Measurements from ENCODE around the gene SLC25A23. TPM values are rescaled to one million over a fixed set of nuclear protein-coding genes. Genes with fewer than 3 reads are reported as not detected.

The SLC25A23 gene
- total RNA-seq, 3 donors from 2014 or later, result 14.0 to 37.8 (median 18.4) TPM

- Histone ChIP-seq H3K27ac (no peak overlapping the region), H3K36me3 (no peaks in the 10 kb centered on the region), H3K27me3 (peaks cover 0 to 5% of the 10 kb centered on the region in 2 donors), H3K4me1 (peaks cover 0 to 5% of the 10 kb centered on the region in 2 donors), H3K4me3 (no peak overlapping the region), H3K9me3 (no peaks in the 10 kb centered on the region)
- TF ChIP-seq POLR2A (IDR thresholded peaks at IDR 0.05) (no peak), POLR2AphosphoS5 (IDR thresholded peaks at IDR 0.05) (no peak), CTCF (IDR thresholded peaks at IDR 0.05) (no peak)
- DNase-seq (ENCODE audit: low spot score in 2 of 2), result no peak
- intact Hi-C loops (cut with DNase I; ENCODE audit: low total_unique reads), result no loop called here
Measured at GRCh38 chr19:6466526-6467248, 7.1 kb upstream of the SLC25A23 start.

DNA sequence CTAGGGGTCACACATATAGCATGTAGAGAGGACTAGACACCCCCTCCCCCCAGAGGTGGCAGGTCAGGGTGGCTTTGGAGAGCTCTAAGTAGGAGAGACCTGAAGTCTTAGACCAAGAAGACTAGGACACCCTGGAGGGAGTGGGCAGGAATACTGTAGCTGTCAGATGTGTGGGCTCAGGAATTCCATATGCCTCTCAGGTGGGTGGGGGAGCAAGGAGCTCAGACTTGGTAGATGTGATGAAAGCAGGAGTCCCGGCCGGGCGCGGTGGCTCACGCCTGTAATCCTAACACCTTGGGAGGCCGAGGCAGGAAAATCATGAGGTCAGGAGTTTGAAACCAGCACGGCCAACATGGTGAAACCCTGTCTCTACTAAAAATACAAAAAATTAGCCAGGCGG lies 6.1 kb upstream of the SLC25A23 start:
- TF ChIP-seq CTCF (IDR thresholded peaks at IDR 0.05) (no peak), POLR2A (IDR thresholded peaks at IDR 0.05) (no peak), POLR2AphosphoS5 (IDR thresholded peaks at IDR 0.05) (no peak)
- H3K36me3 ChIP-seq, result no peaks in the 10 kb centered on the region
- peaks cover 0 to 5% of the 10 kb centered on the region in 2 donors for H3K27me3 ChIP-seq
- intact Hi-C loops (cut with DNase I; ENCODE audit: low total_unique reads), result no loop called here
- H3K27ac ChIP-seq, result no peak overlapping the region
- no peaks in the 10 kb centered on the region for H3K9me3 ChIP-seq
- no peak overlapping the region for H3K4me3 ChIP-seq
- no peak for DNase-seq (ENCODE audit: low spot score in 2 of 2)
- peaks cover 0 to 5% of the 10 kb centered on the region in 2 donors for H3K4me1 ChIP-seq

DNA sequence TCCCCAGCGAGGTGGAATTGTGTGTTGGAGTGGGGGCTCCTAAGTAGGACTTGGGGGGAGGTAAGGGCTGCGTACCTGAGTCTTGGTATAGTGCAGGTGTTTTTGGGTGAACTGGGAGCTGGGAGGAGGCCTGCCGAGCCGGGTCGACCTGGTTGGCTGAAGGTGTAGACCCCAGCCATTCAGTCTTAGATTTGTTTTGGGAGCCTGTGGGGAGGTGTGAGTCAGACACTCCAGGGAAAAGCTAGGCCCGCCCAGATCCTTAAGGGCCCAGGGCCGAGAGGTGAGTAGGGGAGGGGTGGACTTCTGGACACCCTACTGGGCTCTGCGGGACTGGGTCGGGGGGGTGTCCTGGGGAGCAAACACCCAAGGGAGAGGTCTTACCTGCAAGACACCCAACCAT lies 5.4 kb upstream of the SLC25A23 start:
- H3K36me3 ChIP-seq, result no peaks in the 10 kb centered on the region
- no peak for TF ChIP-seq POLR2A (IDR thresholded peaks at IDR 0.05)
- no peak for TF ChIP-seq CTCF (IDR thresholded peaks at IDR 0.05)
- no peak for TF ChIP-seq POLR2AphosphoS5 (IDR thresholded peaks at IDR 0.05)
- no peaks in the 10 kb centered on the region for H3K9me3 ChIP-seq
- peaks cover 0 to 5% of the 10 kb centered on the region in 2 donors for H3K27me3 ChIP-seq
- peaks cover 0 to 5% of the 10 kb centered on the region in 2 donors for H3K4me1 ChIP-seq
- intact Hi-C loops (cut with DNase I; ENCODE audit: low total_unique reads), result no loop called here
- no peak for DNase-seq (ENCODE audit: low spot score in 2 of 2)
- H3K4me3 ChIP-seq, result peak overlapping the region in 2 of 3 donors; percentile 65 to 80
- H3K27ac ChIP-seq, result no peak overlapping the region

- Histone ChIP-seq H3K27me3 (peaks cover 0 to 5% of the 10 kb centered on the region in 2 donors), H3K4me3 (peak within 1 kb of the TSS in 2 of 3 donors; percentile 65 to 80), H3K4me1 (peaks cover 0 to 5% of the 10 kb centered on the region in 2 donors), H3K27ac (peak within 1 kb of the TSS; percentile 66 to 86), H3K9me3 (no peaks in the 10 kb centered on the region), H3K36me3 (no peaks in the 10 kb centered on the region)
- TF ChIP-seq POLR2AphosphoS5 (IDR thresholded peaks at IDR 0.05) (peak in 1 of 3 donors; percentile 86), POLR2A (IDR thresholded peaks at IDR 0.05) (no peak)
- intact Hi-C loops (cut with DNase I; ENCODE audit: low total_unique reads), result no loop called here
- DNase-seq (ENCODE audit: low spot score in 2 of 2), result peak; percentile 86 to 93
Measured at GRCh38 chr19:6464070-6464873, 4.7 kb upstream of the SLC25A23 start, which contains the start of gene CRB3. TSS of gene CRB3 (plus strand) at chr19:6464271. CDS start at chr19:6464702, 431 bp downstream.

- H3K27ac ChIP-seq, result peak overlapping the region; percentile 87 to 91
- intact Hi-C loops (cut with DNase I; ENCODE audit: low total_unique reads), result no loop called here
Measured at GRCh38 chr19:6460099-6460884, 700 bp upstream of the SLC25A23 start.

More at GRCh38 chr19:6460099-6460884, 700 bp upstream of the SLC25A23 start:
- Histone ChIP-seq H3K36me3 (no peaks in the 10 kb centered on the region), H3K4me3 (peak overlapping the region; percentile 59 to 96 (median 80)), H3K4me1 (peaks cover 4 to 5% of the 10 kb centered on the region in 2 donors), H3K9me3 (no peaks in the 10 kb centered on the region), H3K27me3 (peaks cover 0 to 5% of the 10 kb centered on the region in 2 donors)
- DNase-seq (ENCODE audit: low spot score in 2 of 2), result peak; percentile 92 to 97
- no peak for TF ChIP-seq POLR2A (IDR thresholded peaks at IDR 0.05)
- peak; percentile 69 to 84 (median 82) for TF ChIP-seq CTCF (IDR thresholded peaks at IDR 0.05)
- TF ChIP-seq POLR2AphosphoS5 (IDR thresholded peaks at IDR 0.05), result peak in 2 of 3 donors; percentile 41 to 65
